GM19351 (cell line): ENCODE measurements around the gene AQP6.
A peak's percentile ranks its signal among the peaks of the same experiment; 100 is the strongest.

ENCODE experiments used
- ATAC-seq: cut with Tn5 transposase; IDR thresholded peaks from one replicate; pipeline ENCODE4 v1.9.1; 2021; ENCODE audit warnings: mild to moderate bottlenecking, moderate library complexity; ENCODE audit not compliant: unreplicated experiment

AQP6 gene

GRCh38 chr12:50025187-50026059, 52.7 kb downstream of the AQP6 start, which contains the start of gene RACGAP1:
Gene RACGAP1 (minus strand): TSS chr12:50025494. CDS start chr12:50016715, 8,779 bp downstream.
- ATAC-seq = peak; percentile 99

- ATAC-seq = no peak
Measured at GRCh38 chr12:50026691-50027090, 53.9 kb downstream of the AQP6 start.
